GM18507 (cell line): ENCODE results near the gene LYSMD3.
A peak's percentile ranks its signal among the peaks of the same experiment; 100 is the strongest.

Experiments
- DNase-seq: peaks from one replicate; pipeline ENCODE4 v3.0.0; 2011; ENCODE audit warnings: low read depth; ENCODE audit not compliant: insufficient read length; ENCODE audit errors: extremely low spot score
- FAIRE-seq: peaks from 2 replicates; lab custom pipeline; 2011; peaks lifted over from hg19 to GRCh38; lab: Jason Lieb, UNC

The LYSMD3 gene

DNA sequence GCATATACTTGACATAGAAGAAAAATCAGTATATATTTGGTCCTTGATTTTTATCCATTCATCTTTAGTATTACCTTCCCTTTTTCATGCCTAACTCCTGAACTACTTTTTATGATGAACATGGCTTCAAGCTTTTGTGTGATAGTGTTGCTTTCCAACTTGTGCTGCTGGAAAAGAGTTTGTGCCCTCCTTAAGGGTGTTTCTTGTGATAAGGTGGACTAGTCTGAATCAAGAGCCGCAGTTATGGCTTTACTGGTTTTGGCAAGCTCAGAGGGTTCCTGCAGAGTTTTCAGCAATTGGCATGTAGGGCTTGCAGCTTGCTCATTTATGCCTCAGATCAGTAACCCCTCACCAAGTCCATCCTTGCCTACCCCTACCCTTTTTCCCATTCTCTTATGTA is 34.2 kb downstream of the LYSMD3 start:
- FAIRE-seq, result no peak
- DNase-seq, result no peak

DNA sequence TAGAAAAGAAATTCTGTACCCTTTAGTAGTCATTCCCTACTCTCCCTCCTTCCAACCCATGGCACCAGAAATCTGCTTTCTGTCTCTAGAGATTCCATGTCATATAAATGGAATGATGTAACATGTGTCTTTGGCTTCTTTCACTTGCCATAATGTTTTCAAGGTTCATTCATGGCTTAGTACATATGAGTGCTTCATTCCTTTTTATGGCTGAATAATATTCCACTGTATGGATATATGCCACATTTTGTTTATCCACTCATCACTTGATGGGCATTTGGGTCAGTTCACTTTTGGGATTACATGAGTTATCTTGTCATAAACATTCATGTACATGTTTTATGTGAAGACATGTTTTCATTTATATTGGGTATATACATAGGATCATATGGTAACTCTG is 35.3 kb downstream of the LYSMD3 start:
- DNase-seq, result no peak
- no peak for FAIRE-seq

DNA sequence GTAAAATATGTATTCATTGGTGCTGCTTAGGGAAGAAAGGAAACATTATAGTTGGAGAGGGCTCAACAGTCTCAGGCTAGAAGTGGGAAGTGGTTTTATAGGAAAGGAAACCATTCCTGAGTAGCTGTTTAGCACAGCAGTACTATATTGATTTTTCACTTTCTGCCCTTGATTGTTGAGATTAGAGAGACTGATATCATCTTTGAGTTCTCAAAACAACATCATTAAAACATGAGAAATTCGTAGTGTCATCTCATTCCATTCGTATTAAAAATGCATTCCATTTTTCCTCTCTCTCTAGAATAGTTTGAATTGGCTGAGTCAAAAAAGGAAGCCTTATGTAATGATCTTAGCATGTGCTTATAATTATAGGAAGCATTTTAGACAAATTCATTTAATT is 40.6 kb downstream of the LYSMD3 start:
- DNase-seq (no peak), FAIRE-seq (no peak)

DNA sequence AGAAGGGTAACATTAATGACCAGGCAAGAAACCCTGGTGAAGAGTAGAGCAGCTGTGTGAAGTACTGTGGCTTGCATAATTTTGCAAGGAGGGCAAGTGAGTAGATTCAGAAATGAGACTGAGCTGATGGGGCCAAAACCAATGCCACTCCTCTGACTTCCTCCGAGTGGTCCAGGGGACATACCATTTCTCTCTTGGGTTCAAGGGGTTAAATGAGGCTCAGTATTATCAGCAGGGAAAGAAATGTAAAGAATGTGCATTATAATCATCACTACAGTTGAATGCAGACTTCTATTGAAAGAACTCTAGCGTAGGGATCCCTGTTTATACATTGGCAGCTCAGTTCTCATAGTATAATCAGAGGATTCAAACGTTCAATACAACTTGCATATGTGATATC is 44.8 kb downstream of the LYSMD3 start:
- DNase-seq (no peak), FAIRE-seq (no peak)

DNA sequence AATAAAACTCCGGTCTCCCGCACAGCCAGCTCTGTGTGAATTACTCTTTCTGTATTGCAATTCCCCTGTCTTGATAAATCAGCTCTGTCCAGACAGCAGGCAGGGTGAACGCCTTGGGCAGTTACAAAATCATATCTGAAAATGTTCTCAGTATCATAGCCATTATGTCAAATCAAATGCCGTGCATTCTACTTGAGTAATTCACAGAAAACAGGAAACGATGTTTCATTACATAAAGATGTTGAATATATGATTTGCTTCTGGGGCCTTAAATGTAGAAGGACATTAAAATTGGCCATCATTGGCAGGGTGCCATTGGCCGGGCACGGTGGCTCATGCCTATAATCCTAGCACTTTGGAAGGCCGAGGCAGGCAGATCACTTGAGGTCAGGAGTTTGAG is 46.2 kb downstream of the LYSMD3 start:
- DNase-seq, result no peak
- FAIRE-seq, result no peak

DNA sequence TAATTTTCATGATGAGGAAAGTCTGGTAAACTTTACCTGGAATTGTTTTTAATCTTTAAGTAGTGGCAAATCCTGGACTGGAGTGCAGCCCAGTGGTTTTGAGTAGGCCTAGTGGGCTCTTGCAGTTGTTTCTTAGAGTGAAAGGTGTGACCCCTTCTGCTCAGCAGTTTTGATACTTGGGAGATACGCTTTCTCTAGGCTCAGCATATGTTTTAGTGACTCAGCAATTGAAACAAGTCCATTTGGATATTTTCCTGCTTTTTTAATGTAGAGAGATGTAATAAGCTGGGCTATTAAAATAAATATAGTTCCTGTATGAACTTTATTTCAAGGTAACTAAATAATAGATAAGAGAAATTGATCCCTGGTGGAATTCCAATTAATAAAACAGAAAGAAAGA is 48.7 kb downstream of the LYSMD3 start:
- FAIRE-seq, result no peak
- DNase-seq, result no peak

DNA sequence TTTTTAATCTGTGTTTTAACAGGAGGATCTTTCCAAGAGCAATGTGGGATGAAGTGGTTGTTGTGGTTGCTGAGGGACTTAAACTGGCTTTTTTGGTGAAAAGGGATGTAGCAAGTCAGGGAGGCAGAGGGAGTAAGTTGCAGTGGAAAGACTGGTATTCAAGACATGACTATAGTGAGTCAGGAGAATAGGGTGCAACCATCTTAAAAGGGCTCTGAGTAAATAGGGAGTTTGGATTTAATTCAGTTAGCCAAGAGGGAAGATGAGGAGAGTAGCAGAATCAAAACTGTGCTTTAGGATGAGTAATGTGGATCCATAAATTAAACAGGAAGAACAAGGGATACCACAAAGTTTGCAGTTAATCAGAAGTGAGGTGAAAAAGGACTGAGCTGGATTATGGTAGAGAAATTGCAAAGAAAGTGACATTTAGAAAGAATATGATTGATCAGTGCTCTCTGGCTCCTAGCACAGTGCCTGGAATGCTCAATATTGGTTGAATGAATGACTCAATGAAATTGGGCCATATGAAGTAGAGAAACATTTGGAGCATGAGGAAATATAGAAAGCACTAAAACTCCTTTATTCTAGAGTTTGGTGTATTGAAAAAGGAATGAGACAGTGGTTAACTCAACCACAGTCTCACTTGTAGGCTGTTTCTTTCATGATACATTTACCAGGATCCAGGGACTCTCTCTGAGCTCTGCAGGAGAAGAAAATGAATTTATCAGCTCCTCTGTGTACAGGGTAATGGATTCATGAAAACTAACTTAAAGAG is 49.6 kb downstream of the LYSMD3 start:
- no peak for FAIRE-seq
- DNase-seq, result no peak

DNA sequence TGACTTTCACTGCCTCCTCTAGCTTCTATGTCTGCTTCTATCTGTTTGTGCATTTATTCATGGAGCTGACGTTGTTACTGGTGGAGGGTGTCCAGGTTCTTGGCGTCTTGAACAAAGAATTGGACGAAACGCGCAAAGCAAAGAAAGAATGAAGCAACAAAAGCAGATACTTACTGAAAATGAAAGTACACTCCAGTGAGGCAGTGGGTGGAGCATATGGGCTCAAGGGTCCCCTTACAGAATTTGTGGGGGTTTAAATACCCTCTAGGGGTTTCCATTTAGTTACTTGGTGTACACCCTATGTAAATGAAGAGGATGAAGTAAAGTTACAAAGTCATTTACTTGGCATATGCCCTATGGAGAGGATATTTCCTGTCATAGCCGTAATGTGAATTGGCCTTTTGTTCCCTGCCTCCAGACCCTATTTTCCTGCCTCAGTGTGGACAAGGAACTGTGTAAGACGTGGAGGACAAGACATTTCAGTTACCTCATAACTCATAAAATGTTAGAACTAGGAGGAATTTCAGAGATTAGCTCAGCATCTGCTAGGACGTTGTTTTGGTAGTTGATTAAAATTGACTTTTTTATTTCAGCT is 51.7 kb downstream of the LYSMD3 start:
- no peak for DNase-seq
- FAIRE-seq, result no peak

DNA sequence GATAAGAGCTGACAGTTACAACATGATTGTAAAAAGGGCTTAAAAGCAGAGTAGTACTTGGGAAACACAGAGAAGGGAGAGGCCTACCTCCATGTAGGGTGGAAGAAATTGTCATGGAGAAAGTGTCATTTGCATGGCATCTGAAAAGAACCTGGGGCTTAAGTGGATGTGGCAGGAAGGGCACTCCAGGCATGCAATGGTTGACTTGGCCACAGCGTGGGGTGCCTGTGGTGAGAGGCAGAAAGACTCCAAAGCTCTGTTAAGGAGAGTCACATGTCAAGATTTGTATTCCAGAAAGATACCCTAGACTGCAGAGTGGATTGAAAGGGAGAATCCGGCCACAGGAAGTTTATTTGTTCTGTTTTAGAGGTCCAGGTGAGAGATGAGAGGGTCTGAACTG is 52.3 kb downstream of the LYSMD3 start:
- DNase-seq, result no peak
- no peak for FAIRE-seq

DNA sequence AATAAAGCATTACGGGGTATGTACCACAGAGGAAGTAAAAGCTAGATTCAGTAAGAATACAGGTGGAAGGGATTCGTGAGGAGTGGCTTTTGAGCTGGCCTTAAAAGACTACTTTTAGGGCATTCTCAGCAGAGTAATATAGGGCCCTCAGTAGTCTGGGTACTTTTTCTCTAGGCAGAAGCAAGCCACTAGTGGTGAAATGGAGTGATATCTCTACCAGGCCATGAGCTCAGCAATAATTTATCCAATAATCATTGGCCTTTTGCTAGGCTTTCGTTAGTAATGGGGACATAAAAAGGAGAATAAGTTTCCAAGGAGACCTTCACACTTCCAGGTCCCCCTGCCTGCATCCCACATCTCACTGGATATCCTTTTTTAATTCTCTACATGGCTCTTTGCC is 53.0 kb downstream of the LYSMD3 start:
- FAIRE-seq (no peak), DNase-seq (no peak)

DNA sequence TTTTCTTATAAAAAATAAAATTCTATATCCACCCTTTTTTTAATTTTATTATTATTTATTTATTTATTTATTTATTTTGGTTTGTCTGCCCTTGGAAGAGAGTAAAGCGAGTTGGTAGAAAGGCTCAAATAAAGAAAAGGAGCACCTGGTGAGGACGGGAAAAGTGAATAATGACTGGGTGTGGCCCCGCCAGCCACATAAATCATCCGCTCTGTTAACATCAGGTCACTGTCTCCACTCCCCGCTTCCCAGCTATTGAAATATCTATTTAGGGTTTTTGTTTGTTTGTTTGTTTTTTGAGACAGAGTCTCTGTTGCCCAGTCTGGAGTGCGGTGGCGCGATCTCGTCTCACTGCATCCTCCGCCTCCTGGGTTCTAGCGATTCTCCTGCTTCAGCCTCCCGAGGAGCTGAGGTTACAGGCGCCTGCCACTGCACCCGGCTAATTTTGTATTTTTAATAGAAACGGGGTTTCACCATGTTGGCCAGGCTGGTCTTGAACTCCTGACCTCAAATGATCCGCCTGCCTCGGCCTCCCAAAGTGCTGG is 53.9 kb downstream of the LYSMD3 start:
- no peak for FAIRE-seq
- no peak for DNase-seq

DNA sequence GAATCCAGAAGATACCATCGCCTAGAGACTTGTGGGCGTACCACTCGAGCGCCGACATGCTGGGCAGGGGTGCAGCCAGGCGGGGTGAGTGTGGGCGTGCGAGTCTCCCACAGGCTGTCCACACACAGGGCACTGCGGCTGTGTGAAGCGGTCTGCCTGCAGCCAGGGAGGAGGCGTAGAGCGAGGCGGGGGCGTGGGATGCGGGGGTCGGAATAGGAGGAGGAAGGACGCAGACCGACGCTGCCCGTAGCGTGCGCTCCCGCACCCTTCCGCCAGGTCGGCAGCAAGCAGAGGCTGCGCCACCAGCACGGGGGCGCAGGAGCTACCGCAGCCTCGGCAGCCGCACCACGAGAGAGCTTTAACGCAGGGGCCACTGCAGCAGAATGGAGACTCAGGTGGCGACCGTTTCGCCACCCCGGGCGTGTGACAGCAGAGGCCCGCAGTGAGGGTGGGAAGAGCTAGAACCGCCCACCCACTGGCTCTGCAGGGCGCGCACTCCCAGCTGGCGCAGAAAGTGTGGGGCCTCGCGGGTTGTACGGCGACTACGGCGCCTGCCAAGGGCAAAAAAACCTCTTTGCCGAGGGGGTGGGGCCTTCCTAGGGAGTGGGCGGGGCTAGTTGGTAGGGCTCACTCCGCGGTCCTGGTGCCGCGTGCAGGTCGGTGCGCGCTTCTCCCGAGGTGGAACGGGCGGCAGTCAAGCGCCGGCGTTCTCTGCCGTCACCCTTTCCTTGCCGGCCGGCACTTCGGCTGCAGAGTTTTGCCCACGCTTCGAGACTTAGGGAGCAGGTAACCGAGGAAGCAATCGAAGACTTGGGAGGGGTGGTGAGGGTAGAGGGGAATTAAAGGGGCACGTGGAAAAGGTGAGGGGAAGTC is 54.9 kb downstream of the LYSMD3 start, which contains the start of the genes MBLAC2 and POLR3G:
MBLAC2 (minus strand) TSS at position 537 of the 873 bp plus-strand sequence; CDS start at position 58, 479 bp downstream.
POLR3G (plus strand) TSS at position 630 of the 873 bp plus-strand sequence. CDS start 10,704 bp downstream, outside the sequence.
- peak; percentile 88 for DNase-seq
- FAIRE-seq, result peak; percentile 93

DNA sequence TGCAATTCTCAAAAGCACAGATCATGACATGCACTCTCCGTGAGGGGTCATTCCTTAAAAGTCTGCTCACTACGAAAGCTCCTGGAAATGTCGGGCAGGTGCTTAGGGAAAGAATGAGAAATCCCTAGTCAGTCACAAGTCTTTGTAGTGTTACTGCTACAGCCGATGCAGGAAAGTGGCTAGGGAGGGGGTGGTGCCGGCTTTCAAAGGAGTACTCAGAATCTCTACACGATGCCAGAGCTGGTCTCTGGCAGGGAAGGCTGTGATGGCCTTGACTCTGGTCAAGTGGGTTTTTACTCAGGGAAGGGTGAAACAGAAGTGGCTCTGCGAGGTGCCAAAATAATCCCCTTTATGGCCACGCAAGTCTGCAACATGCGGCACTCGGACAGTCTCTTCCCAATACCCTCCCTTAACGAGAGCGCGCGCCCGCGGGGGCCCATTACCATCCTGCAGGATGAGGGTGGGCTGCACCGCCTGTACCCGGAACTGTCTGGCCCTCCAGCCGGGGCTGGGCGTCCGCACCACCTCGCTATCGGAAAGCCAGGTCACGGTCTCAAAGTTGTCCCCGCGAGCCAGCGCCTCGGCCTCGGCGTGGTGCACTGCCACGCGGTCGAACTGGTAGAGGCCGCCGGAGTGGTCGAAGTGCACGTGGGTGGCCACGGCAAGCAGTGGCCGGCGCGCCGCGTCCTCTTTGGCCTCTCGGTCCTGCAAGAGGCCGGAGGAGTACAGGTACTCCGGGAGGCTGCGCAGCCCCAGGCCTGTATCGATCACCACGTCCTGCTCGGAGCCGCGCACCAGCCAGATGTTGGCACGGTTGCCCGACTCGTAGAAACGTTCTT is 55.8 kb downstream of the LYSMD3 start:
- DNase-seq (no peak), FAIRE-seq (peak; percentile 53)

DNA sequence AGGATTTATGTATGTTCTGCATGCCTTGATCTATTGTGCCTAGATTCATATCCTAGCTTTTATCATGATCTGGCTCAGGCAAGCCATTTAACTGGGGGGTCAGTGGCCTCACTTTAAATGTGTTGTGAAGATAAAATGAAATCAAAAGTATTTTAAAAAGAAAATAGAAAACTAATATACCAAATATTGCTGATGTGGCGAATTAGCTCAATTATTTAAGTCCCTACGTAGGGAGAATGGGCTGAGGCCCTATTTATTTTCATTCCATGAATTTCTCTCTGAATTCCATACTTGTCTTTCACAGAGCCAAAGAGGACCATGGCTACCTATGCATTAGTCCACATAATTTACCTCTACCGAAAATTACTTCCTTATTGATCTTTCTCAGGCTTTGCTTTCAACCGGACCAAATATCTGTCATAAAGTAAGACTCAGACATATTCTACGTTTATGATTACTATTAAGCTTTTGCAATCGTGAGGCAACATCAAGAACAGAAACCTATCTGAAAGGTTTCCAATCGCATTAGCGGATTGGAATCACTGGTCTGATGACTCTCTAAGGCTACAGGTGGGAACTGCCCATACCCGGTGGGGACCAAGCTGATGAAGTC is 56.5 kb downstream of the LYSMD3 start:
- FAIRE-seq (peak; percentile 5), DNase-seq (no peak)
